Activated T-cell treated with anti-CD3 and anti-CD28 coated beads for 4 hours (primary cell): ENCODE measurements around the gene CSNK2A1.
"Not testable (repeated sequence)": the region's sequence is repeated elsewhere in the genome, so short reads cannot be mapped to it uniquely, and the experiment has no call there.

Source experiments
- DNase-seq: peaks from one replicate; pipeline ENCODE4 v3.0.0-alpha.2; 2020

The CSNK2A1 gene

DNA sequence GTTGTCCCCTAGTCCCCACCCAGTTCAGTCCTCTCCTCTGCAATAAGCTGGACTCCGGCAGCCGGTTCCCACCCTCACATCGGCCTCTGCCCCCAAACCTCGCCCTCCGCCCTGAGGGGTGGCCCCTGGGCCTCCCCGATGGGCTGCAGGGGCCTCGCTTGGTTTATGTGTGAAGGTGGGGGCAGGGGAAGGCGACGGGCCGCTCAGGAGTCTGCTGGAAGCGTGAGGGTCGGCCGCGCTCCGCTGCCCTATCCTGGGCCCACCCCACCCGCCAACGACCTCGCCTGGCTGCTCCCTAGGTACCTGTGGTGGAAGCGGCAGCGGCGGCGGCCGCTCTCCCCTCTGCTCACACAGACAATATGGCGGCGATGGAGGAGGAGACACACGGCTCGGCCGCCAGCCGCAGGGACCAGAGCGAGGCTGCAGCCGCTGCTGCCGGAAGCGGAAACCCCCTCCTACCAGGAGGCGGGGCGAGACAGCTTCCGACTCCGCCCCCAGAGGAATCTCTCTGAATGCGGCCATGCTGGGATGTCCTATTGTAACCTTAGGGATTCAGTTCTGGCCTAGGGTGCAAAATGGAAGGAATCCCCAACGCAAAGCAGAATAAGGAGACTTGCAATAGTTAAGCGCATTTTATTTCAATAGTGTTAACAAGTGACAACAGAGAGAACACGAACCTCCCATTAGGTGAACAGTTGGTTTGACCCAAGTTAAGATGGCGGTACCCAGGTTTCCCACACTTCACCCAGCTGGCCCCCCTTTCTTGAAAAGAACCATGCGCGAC lies at the start of gene CSNK2A1:
CSNK2A1 (minus strand) TSS at position 422 of the 784 bp plus-strand sequence. CDS start 35,239 bp downstream, outside the sequence.
- DNase-seq = peak; percentile 96

GRCh38 chr20:592506-592905 lies 48.9 kb upstream of the CSNK2A1 start:
- DNase-seq = no peak

DNA sequence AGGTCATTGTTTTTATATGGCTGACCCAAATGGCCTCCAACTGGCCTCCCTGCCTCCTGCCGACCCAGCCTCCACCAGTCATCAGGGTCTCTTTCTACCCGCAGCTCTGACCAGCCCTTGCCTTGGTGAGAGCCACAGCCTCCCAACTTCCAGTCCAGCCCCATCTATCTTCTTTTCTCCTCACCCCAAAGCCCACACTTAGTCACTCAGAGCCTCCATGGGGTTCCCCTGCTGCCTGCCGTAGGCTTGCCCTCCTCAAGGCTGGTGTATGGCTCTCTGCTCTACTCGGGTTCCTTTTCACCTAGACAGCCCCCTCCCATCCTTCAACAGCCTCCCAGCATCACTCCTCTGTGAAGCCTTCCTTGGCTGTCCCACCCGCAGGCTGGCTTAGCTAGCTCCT lies 48.4 kb upstream of the CSNK2A1 start:
- DNase-seq = no peak

GRCh38 chr20:588932-589672 lies 45.5 kb upstream of the CSNK2A1 start:
- no peak for DNase-seq

DNA sequence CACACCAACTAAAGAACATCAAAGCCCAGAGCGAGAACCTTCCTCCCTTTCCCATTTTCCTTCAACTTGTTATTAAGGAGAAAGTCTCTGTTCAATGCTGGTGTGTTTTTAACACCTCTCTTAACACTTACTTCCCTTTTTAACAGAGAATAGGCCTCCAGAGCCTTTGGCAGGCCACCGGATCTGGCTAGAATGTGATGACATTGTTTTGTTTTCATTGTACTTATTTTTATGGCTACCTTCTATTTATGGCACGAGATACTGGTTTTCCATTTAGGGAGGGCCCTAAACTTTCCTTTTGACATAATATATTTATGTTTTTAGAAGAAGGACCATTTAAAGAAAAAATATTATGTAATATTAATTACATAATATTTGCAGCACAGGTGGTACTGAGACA lies 44.9 kb upstream of the CSNK2A1 start:
- no peak for DNase-seq

DNA sequence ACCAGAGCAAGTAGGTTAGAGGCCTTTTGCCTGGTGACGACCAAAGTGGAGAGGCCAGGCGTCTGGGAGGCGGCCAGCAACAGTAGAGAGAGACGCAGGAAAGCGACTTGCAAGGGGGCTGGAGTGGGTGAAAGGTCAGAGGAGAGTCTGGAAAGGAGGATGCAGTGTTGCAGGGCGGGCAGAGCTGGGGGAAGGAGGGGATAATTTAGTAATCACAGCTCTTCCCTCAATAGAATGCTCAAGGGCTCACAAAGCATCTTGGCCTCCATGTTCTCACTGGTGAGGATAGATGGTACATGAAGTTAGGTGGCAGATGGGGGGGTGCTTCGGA lies 41.3 kb upstream of the CSNK2A1 start:
- DNase-seq = no peak

GRCh38 chr20:584161-584970 lies 40.8 kb upstream of the CSNK2A1 start:
- DNase-seq = no peak

DNA sequence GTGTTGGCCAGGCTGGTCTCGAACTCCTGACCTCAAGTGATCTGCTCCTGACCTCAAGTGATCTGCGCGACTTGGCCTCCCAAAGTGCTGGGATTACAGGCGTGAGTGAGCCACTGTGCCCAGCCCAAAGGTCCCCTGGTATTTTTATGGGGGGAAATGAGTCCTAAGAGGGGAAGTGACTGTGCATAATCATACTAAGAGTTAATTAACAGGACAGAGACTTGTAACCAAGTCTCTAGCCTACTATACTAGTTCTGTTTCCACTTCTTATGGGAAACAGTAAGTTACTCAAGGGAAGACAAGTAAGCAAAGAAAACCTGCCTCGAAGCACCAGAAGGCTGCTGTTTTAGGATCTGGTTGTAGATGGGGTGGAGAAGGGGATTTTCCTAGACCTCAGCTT lies 38.6 kb upstream of the CSNK2A1 start:
- no peak for DNase-seq

- not testable (repeated sequence) for DNase-seq
Observed at GRCh38 chr20:578940-579690, 35.5 kb upstream of the CSNK2A1 start.

DNA sequence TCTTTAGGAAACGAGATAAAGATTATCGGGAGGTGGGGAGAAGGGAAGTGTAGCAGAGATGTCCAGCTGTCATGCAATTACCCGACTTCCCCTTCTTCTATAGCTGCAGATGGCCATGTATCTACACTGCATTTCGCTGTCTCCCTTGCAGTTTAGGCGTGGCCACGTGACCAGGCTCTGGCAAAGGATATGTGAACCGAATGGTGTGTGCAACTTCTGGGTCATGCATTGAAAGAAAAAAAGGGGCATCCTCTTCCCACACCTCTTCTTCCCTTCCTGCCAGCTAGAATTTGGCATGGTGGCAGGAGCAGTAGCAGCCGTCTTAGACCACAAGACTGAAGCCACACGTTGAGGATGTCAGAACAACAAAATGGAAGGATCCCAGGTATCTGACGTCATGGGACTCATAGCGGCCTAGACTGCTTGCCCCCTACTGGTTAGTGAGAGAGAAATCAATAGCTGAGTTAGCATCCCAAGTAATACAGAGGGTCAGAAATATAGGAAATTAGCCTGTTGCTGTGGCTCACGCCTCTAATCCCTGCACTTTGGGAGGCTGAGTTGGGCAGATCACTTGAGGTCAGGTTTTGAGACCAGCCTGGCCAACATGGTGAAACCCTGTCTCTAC lies 33.7 kb upstream of the CSNK2A1 start:
- no peak for DNase-seq

DNA sequence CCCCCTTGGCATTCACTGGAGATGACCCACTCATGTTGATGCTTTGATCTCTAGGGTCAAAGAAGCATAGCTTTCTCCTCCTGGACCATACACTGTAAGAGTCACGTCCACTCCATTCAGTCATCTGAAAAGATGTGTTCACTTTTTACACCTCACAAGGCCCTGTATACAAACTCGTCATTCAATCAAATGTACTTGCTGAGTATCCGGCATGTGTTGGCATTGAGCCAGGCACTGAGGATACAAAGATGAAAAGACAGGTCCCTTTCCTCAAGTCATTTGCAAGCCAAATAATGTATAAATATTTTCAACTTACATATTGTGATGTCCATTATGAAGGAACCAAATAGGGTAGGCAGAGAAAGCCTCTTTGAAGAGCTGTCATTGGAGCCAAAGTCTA lies 32.6 kb upstream of the CSNK2A1 start:
- DNase-seq = no peak

DNA sequence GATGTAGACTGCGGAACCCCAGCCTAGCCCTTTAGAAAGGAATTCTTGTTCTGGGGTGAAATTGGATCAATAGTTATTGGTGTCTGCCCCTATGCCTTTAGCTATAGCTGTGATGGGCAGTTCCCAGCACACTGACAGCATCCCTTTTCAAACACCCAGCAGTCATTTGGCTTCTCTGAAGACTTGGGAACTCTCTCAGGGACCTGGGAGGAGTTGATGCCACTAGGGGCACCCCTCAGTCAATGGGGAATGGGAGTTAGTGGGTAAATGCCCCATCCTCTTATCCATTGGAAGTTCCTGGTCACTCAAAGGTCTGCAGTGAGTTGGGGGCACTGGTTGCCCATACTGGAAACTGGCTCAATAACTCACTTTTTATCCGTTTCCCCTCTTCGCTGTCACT lies 31.6 kb upstream of the CSNK2A1 start:
- no peak for DNase-seq

- no peak for DNase-seq
Observed at GRCh38 chr20:574297-574942, 30.8 kb upstream of the CSNK2A1 start.

- no peak for DNase-seq
Observed at GRCh38 chr20:573414-574296, 30.1 kb upstream of the CSNK2A1 start.

DNA sequence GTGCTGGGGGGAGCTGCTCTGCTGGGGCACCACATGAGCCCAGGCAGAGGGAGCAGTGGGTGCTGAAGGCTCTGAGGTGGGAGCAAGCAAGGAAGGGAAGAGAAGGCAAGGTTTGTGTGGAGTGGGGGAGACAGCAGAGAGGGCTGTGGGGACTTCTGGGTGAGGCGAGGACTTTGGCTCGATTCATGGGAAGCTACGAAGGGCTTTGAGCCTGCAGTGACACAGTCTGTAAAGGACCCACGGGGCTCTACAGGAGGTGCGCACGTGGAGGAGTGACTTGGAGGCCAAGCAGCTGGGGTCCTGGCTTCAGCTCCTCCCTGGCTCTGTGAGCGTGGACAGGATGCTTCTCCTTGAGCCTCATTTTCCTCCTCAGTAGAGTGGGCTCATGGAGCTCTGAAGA lies 29.1 kb upstream of the CSNK2A1 start:
- DNase-seq = no peak

DNA sequence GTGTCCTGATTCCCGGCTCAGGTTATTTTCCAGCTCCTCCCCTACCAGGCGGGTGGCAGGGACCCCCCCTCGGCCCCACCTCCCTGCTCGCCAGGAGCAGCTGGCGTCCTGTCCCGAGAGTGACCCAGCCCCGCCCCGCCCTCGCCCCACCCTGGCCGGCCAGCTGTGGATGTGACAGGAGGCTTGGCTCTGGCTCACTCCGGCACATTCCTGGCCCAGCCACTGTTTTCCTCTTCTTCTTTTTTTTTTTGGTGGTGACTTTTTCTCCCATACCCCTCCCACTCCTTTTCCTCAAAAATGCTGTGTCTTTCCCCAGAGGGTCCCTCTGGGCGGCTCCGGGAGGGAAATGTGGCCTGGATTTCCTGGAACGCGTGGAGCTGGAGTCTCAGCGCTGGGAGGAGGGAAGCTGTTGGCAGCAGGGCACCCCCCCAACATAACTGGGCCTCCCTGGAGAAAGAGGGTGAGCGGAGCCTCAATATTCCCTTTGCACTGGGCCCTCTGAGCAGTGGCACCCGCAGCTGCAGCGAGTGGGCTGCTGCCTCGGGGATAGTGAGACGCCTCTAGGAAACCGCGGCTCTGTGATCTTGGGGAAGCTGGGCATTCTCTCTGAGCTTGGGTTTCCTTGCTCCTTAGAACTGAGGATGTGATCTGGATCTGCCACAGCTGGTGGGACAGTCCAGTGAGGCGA lies 28.3 kb upstream of the CSNK2A1 start:
- DNase-seq = no peak

- DNase-seq = no peak
Observed at GRCh38 chr20:568673-569415, 25.3 kb upstream of the CSNK2A1 start.

DNA sequence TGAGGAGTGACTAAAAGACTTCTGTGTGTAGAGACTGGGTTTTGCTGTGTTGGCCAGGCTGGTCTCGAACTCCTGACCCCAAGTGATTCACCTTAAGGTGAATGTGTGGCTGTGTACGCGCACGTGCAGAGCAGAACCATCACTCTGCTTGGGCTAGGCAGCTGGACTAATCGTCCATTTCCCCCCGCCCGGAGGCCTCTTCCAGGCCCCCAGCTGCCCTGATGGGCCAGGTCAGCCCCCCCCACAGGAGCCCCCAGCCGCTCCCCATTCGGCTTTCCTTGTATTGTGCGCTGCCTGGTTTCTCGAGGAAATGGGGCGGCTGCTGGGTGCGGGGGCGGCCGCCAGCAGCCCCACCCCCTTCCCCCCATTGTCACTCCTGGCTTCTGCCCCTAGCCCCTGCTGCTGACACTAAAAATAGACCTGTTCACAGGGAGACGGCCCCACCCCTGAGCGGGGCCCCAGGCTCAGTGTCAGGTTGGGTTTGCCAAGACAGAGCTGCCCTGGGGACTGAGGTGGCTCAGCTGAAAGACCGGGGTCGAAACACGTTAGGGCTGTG lies 24.6 kb upstream of the CSNK2A1 start:
- DNase-seq = no peak

DNA sequence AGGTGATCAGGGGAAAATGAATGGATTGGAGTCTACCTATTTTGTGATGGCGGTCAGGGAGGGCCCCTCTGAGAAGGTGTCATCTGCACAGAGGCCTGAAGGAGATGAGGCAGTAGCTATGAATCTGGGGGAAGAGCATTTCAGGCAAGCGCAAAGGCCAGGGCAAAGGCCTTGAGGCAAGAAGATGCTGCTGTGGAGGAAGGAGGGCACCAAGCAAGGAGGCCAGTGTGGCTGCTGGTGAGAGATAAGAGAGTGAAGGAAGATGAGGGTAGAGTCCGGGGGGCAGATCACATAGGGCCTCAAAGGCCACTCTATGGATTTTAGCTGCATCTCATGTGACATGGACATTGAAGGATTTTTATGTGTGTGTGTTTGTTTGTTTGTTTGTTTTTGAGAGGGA lies 20.6 kb upstream of the CSNK2A1 start:
- DNase-seq = no peak
